Lung (tissue), 12 donors: ENCODE results near the gene COPS4. TPM values are rescaled to one million over a fixed set of nuclear protein-coding genes. Genes with fewer than 3 reads are reported as not detected.

Source experiments
- ATAC-seq: fragments of 200-7000 bp; cut with Tn5 transposase; one replicate; pipeline ENCODE4 v1.9.1; 2020; ENCODE audit warnings: moderate number of reproducible peaks; ENCODE audit not compliant: insufficient read depth, low FRiP score
- DNase-seq, 3 donors: peaks; one replicate each; pipeline ENCODE4 v3.0.0-alpha.2; 2013 to 2017
- H3K27ac ChIP-seq, 2 donors: one replicate each; pipeline ENCODE4 v1.5.1; 2013; ENCODE audit warnings: mild to moderate bottlenecking in 2 of 2, moderate library complexity in 2 of 2, control low read depth in 1 of 2, inconsistent platforms in 1 of 2, low read depth in 1 of 2, low read length in 1 of 2
- H3K27me3 ChIP-seq, 3 donors: one replicate each; pipeline ENCODE4 v1.5.1; 2013; ENCODE audit warnings: low read length in 2 of 3; ENCODE audit not compliant: control insufficient read depth in 3 of 3, insufficient read depth in 3 of 3
- H3K36me3 ChIP-seq, 4 donors: one replicate each; pipeline ENCODE4 v1.5.1; 2013; ENCODE audit warnings: low read length in 4 of 4, mild to moderate bottlenecking in 1 of 4, moderate library complexity in 1 of 4; ENCODE audit not compliant: control insufficient read depth in 4 of 4, insufficient read depth in 4 of 4
- H3K4me1 ChIP-seq, 5 donors: one replicate each; pipeline ENCODE4 v1.5.1; 2013; ENCODE audit warnings: low read length in 5 of 5, mild to moderate bottlenecking in 2 of 5, moderate library complexity in 1 of 5; ENCODE audit not compliant: control insufficient read depth in 5 of 5, insufficient read depth in 5 of 5
- H3K4me3 ChIP-seq: one replicate; pipeline ENCODE4 v1.5.1; 2013; ENCODE audit warnings: mild to moderate bottlenecking, control low read depth, moderate library complexity
- H3K9ac ChIP-seq, 2 donors: one replicate each; pipeline ENCODE4 v1.5.1; 2013; ENCODE audit warnings: low read length in 2 of 2, control low read depth in 1 of 2; ENCODE audit not compliant: insufficient read depth in 1 of 2
- H3K9me3 ChIP-seq, 4 donors: one replicate each; pipeline ENCODE4 v1.5.1; 2013; ENCODE audit warnings: low read length in 3 of 4, mild to moderate bottlenecking in 1 of 4, moderate library complexity in 1 of 4; ENCODE audit not compliant: control insufficient read depth in 4 of 4, insufficient read depth in 3 of 4
- CTCF ChIP-seq: IDR thresholded peaks from 2 replicates; pipeline ENCODE4 v1.5.1; 2012; ENCODE audit warnings: mild to moderate bottlenecking; ENCODE audit errors: control extremely low read depth, extremely low read depth
- WGBS, 2 donors: extraction: QIAGEN DNeasy Blood & Tissue Kit; methylation state at CpG; one replicate each; pipeline ENCODE4 v1.1.7; 2013; 5-methylcytosine and 5-hydroxymethylcytosine counted together
- polyA plus RNA-seq, 2 donors: library from polyadenylated mRNA; stranded (reverse); fragments of 200-250 nt; gene quantifications; one replicate each; pipeline ENCODE4 v1.2.1, GENCODE V29; 2013
- total RNA-seq, 2 donors: library from RNA; depleted of rRNA in 1 of 2; stranded (reverse); fragments of >200 nt in 1 of 2; gene quantifications; one replicate each; pipeline ENCODE4 v1.2.1, GENCODE V29; 2014 to 2021
- donor health status: control.
- donor health status: control.
- donor health status: Bipolar disorder and iron deficiency.
- donor health status: healthy.
- donor health status: DM: yes; HTN: yes; CAD: no.

COPS4 gene
- total and polyA plus RNA-seq, 4 donors: 15.3 to 55.3 (median 27.2) TPM

DNA sequence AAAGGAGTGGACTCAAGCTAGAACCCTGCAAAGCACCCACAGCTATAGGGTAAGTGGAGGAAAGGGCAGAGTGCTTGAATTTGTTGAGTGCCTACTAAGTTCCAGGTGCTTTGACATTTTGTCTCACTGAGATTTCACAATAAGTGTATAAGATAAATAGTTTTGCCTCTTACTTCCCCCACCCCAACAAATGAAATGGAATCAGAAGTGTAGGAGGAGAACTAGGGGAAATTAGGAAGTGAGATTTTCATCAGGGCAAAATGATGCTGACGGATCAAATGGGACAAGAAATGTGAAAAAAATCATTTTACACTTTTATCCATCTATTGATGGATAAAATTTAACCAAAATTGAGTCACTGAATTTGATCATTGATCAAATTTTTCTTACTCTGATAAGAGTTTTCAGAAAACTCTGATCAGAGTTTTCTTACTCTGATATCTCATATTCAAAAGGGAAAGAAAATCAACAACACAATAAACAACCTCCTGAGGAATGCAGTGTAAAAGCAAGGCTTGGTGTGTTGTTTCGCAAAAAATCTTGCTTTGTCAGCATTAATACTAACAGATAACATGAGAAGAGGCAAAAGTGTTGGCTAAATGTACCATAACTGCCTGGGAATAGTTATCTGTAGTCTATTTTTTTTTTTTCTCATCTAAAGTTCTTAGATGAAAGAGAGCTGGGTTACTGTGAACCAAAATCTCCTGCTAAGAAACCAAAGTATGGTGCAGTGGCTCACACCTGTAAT is 54.6 kb downstream of the COPS4 start:
- H3K4me1 ChIP-seq: no peaks in the 10 kb centered on the region
- TF ChIP-seq CTCF: no peak

DNA sequence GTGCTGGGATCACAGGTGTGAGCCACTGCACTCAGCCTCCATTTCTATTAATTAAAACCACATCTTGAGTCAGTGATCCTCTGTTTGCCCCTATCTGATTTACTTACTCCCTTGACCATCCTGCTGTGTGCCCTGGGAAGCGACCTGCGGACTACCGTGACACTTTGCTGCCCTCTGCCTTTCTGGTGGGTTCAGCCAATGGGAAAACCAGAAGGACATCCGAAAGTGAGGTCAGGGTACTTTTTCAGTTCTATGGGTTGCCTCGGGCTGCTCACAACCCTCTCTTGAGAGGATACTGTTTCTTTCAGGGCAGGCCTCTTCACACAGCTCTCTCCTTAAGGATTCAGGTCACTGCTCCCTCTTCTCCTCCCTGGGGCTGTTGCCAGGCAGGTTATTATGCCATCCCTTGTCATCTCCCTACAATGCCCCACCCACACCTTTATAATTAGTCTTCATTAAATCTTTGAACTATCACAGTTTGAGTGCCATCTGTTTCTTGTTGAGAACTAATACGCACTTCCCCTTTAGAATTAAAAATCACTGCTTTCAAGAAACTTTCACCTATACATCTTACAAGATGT is 58.2 kb downstream of the COPS4 start:
- no peak for DNase-seq
- H3K27me3 ChIP-seq: peaks cover 0 to 6% (median 2%) of the 10 kb centered on the region in 3 donors
- no peaks in the 10 kb centered on the region for H3K36me3 ChIP-seq
- WGBS, 2 donors: 69 to 79% methylated on average over 6 of the region's 6 CpGs
- H3K27ac ChIP-seq: no peak overlapping the region
- ATAC-seq: no peak
- H3K9ac ChIP-seq: no peak overlapping the region
- H3K9me3 ChIP-seq: no peaks in the 10 kb centered on the region
- no peak for TF ChIP-seq CTCF
- H3K4me1 ChIP-seq: no peaks in the 10 kb centered on the region
- H3K4me3 ChIP-seq: no peak overlapping the region

More for the DNA sequence above, 54.6 kb downstream of the COPS4 start:
- H3K27me3 ChIP-seq: peaks cover 0 to 2% (median under 1%) of the 10 kb centered on the region in 3 donors
- no peak overlapping the region for H3K27ac ChIP-seq
- WGBS, 2 donors: 79 to 82% methylated on average over 2 of the region's 2 CpGs
- H3K36me3 ChIP-seq: no peaks in the 10 kb centered on the region
- H3K9me3 ChIP-seq: no peaks in the 10 kb centered on the region
- no peak for DNase-seq
- H3K4me3 ChIP-seq: no peak overlapping the region
- no peak for ATAC-seq
- no peak overlapping the region for H3K9ac ChIP-seq

DNA sequence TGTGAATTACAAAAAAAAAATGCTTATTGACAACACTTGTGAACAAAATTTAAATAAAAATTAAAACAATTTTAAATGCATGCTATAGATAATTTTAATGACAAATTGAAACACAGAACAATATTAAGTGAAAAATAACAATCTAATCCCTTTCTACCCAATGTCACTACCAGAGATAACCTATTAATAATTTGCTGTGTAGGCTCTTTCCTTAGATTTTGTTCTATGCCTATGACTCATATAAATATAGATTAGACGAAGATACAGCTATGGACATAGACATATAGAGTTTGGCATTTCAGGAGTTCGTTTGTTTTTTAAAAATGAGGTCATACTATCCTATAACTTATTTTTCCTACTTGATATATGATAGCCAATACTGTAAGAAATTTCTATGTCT is 61.4 kb downstream of the COPS4 start:
- peaks cover 0 to 6% (median 2%) of the 10 kb centered on the region in 3 donors for H3K27me3 ChIP-seq
- H3K36me3 ChIP-seq: peaks cover 0 to 2% (median 0%) of the 10 kb centered on the region in 4 donors
- no peaks in the 10 kb centered on the region for H3K4me1 ChIP-seq
- H3K9me3 ChIP-seq: no peaks in the 10 kb centered on the region
- H3K4me3 ChIP-seq: no peak overlapping the region
- no peak overlapping the region for H3K27ac ChIP-seq
- no peak for DNase-seq
- 80% methylated on average over 2 of the region's 2 CpGs for WGBS, 2 donors
- TF ChIP-seq CTCF: no peak
- ATAC-seq: no peak
- H3K9ac ChIP-seq: no peak overlapping the region
